IPS-20b (cell line): ENCODE data around the gene TRIM47.
A peak's percentile ranks its signal among the peaks of the same experiment; 100 is the strongest.

Experiments used
- H3K27ac ChIP-seq: one replicate; pipeline ENCODE4 v1.5.1; 2013; ENCODE audit warnings: low read length
- H3K27me3 ChIP-seq: 2 replicates; pipeline ENCODE4 v1.6.1; 2013; ENCODE audit warnings: mild to moderate bottlenecking, low read length, inconsistent platforms; ENCODE audit not compliant: insufficient read depth
- H3K36me3 ChIP-seq: 2 replicates; pipeline ENCODE4 v1.6.1; 2013; ENCODE audit warnings: low read depth, mild to moderate bottlenecking, inconsistent platforms, low read length, moderate library complexity; ENCODE audit not compliant: insufficient read depth
- H3K4me1 ChIP-seq: 2 replicates; pipeline ENCODE4 v1.6.1; 2013; ENCODE audit warnings: mild to moderate bottlenecking, control low read depth, inconsistent platforms, low read length, moderate library complexity; ENCODE audit not compliant: insufficient read depth
- H3K4me3 ChIP-seq: 2 replicates; pipeline ENCODE4 v1.5.1; 2013; ENCODE audit warnings: mild to moderate bottlenecking, low read length, inconsistent platforms
- H3K9ac ChIP-seq: 2 replicates; pipeline ENCODE4 v1.6.1; 2013; ENCODE audit warnings: low read depth, mild to moderate bottlenecking, inconsistent platforms, low read length, moderate library complexity
- H3K9me3 ChIP-seq: 2 replicates; pipeline ENCODE4 v1.6.1; 2013; ENCODE audit warnings: mild to moderate bottlenecking, low read depth, low read length, inconsistent platforms; ENCODE audit not compliant: insufficient read depth

The TRIM47 gene, protein sequence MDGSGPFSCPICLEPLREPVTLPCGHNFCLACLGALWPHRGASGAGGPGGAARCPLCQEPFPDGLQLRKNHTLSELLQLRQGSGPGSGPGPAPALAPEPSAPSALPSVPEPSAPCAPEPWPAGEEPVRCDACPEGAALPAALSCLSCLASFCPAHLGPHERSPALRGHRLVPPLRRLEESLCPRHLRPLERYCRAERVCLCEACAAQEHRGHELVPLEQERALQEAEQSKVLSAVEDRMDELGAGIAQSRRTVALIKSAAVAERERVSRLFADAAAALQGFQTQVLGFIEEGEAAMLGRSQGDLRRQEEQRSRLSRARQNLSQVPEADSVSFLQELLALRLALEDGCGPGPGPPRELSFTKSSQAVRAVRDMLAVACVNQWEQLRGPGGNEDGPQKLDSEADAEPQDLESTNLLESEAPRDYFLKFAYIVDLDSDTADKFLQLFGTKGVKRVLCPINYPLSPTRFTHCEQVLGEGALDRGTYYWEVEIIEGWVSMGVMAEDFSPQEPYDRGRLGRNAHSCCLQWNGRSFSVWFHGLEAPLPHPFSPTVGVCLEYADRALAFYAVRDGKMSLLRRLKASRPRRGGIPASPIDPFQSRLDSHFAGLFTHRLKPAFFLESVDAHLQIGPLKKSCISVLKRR

GRCh38 chr17:75878174-75878998 lies at the start of gene TRIM47:
Gene TRIM47 (minus strand): TSS chr17:75878581. CDS start chr17:75878548, 33 bp downstream.
- H3K9me3 ChIP-seq, result no peaks in the 10 kb centered on the region
- no peak within 1 kb of the TSS for H3K9ac ChIP-seq
- peaks cover 55% of the 10 kb centered on the region for H3K27me3 ChIP-seq
- peak within 1 kb of the TSS; percentile 67 for H3K4me3 ChIP-seq
- no peak within 1 kb of the TSS for H3K27ac ChIP-seq
- no peaks in the 10 kb centered on the region for H3K36me3 ChIP-seq
- H3K4me1 ChIP-seq, result no peaks in the 10 kb centered on the region

DNA sequence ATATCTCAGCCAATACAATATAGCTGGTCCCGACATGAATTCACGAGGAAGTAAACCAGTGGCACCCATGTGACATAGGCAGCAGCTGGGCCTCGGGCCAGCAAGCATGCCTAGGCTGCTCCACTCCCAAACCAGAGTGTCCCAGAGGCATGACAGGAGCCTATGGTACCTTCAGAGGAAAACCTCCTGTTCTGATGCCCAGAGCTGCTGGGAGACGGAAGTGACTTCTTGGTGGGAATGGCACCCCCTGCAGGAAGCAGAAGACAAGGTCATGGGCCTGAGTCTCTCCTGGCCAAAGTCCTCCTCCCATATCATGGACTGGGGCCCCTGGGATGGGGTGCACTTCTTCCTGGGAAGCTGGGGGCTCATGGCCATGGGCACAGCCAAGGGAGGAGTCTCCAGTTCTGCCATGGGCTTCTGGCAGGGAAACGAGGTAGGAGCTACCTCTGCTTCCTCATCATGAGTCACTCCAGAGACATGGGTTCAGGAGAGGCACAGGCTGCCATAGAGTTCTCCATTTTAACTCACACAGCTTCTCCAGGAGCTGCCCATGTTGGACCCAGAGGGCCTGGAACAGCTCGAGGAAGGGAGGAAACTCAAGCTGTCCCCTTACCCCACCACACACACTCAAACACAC lies 49.0 kb upstream of the TRIM47 start:
- H3K36me3 ChIP-seq, result peaks cover 10% of the 10 kb centered on the region
- no peaks in the 10 kb centered on the region for H3K27me3 ChIP-seq
- H3K4me1 ChIP-seq, result no peaks in the 10 kb centered on the region
- H3K9ac ChIP-seq, result no peak overlapping the region
- H3K9me3 ChIP-seq, result no peaks in the 10 kb centered on the region
- H3K27ac ChIP-seq, result no peak overlapping the region
- no peak overlapping the region for H3K4me3 ChIP-seq

- Histone ChIP-seq H3K4me3 (no peak overlapping the region), H3K27me3 (no peaks in the 10 kb centered on the region), H3K36me3 (peaks cover 10% of the 10 kb centered on the region), H3K27ac (no peak overlapping the region), H3K4me1 (no peaks in the 10 kb centered on the region), H3K9me3 (no peaks in the 10 kb centered on the region), H3K9ac (no peak overlapping the region)
These were observed 48.1 kb upstream of the TRIM47 start for GRCh38 chr17:75926456-75926855.

DNA sequence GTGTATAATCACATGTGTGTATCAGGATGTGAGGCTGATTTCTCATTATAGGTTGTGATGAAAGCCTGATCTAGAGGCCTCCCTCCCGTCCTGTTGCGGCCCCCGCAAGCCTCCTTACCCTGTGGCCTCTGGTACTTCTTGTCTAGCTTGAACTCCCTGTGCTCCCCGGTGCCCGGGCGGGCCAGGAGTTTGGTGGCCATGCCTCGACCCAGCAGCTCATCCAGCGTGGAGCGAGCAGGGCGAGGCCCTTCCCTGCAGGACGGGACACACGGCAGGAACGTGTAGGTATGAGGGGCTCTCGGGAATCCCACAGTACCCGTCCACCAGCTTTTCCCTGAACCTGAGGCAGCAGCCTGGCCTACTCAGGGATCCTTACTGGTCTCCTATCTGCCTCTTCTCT lies 47.5 kb upstream of the TRIM47 start:
- no peaks in the 10 kb centered on the region for H3K9me3 ChIP-seq
- no peak overlapping the region for H3K27ac ChIP-seq
- no peak overlapping the region for H3K4me3 ChIP-seq

DNA sequence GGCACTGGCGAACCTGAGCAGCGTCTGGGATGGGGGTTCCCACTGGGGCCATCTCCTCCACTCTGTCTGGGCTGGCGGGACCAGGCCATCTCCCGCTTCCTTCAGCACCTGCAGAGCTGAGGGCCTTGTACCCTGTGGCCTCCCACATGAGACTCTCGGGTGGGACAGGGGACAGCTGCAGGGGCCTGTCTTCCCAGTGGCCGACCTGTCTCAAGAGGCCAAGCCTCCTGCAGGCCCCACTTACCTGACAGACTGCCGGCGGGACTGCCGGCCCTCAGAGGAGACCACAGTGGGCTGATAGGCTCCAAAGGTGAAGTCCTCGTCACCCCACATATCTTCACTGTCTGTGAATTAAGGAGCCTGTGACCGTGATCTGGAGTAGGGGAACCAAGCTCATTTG lies 46.7 kb upstream of the TRIM47 start:
- H3K27ac ChIP-seq, result no peak overlapping the region

More for the DNA sequence above, 47.5 kb upstream of the TRIM47 start:
- Histone ChIP-seq H3K4me1 (no peaks in the 10 kb centered on the region), H3K27me3 (no peaks in the 10 kb centered on the region), H3K36me3 (peaks cover 10% of the 10 kb centered on the region), H3K9ac (no peak overlapping the region)

GRCh38 chr17:75922963-75923874 lies 44.8 kb upstream of the TRIM47 start:
- Histone ChIP-seq H3K4me3 (no peak overlapping the region), H3K27me3 (no peaks in the 10 kb centered on the region), H3K9ac (no peak overlapping the region), H3K4me1 (no peaks in the 10 kb centered on the region), H3K27ac (no peak overlapping the region), H3K9me3 (no peaks in the 10 kb centered on the region), H3K36me3 (peaks cover 10% of the 10 kb centered on the region)

More for the DNA sequence above, 46.7 kb upstream of the TRIM47 start:
- Histone ChIP-seq H3K9me3 (no peaks in the 10 kb centered on the region), H3K27me3 (no peaks in the 10 kb centered on the region), H3K9ac (no peak overlapping the region), H3K4me1 (no peaks in the 10 kb centered on the region), H3K36me3 (peaks cover 10% of the 10 kb centered on the region), H3K4me3 (no peak overlapping the region)

- Histone ChIP-seq H3K4me1 (no peaks in the 10 kb centered on the region), H3K9ac (no peak overlapping the region), H3K36me3 (peaks cover 10% of the 10 kb centered on the region), H3K27ac (no peak overlapping the region), H3K4me3 (no peak overlapping the region), H3K27me3 (no peaks in the 10 kb centered on the region), H3K9me3 (no peaks in the 10 kb centered on the region)
These were observed 44.0 kb upstream of the TRIM47 start for GRCh38 chr17:75922173-75922961.

GRCh38 chr17:75921596-75921995 lies 43.2 kb upstream of the TRIM47 start:
- Histone ChIP-seq H3K9me3 (no peaks in the 10 kb centered on the region), H3K27ac (no peak overlapping the region), H3K36me3 (peaks cover 10% of the 10 kb centered on the region), H3K9ac (no peak overlapping the region), H3K27me3 (no peaks in the 10 kb centered on the region), H3K4me3 (no peak overlapping the region), H3K4me1 (no peaks in the 10 kb centered on the region)

DNA sequence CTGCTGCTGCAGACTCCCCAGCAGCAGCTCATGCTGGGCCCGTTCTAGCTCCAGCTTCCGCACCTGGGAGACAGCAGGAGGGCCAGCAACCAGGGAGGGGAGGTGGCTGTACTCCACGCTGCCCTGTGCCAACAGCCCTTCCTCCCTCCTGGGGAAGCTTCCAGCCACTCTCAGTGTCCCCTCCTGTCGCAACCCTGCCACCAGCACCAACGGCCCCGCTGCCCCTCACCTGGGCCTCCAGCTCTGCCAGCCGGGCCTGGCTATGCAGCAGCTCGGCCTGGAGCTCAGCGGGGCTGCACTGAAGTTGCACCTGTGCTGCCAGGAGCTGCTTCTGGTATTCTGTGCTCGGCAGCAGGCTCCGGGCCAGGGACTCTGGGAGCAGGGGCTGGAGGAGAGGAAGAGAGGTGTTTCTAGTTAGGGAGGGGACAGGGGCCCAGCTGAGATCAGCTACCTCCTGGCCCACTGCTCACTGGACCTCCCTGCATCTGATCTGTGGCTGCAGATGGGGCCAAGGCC lies 41.7 kb upstream of the TRIM47 start:
- Histone ChIP-seq H3K36me3 (no peaks in the 10 kb centered on the region; the same call in 1 of the 2 replicates), H3K9ac (no peak overlapping the region), H3K9me3 (no peaks in the 10 kb centered on the region), H3K27me3 (no peaks in the 10 kb centered on the region), H3K4me1 (no peaks in the 10 kb centered on the region), H3K4me3 (no peak overlapping the region), H3K27ac (no peak overlapping the region)

DNA sequence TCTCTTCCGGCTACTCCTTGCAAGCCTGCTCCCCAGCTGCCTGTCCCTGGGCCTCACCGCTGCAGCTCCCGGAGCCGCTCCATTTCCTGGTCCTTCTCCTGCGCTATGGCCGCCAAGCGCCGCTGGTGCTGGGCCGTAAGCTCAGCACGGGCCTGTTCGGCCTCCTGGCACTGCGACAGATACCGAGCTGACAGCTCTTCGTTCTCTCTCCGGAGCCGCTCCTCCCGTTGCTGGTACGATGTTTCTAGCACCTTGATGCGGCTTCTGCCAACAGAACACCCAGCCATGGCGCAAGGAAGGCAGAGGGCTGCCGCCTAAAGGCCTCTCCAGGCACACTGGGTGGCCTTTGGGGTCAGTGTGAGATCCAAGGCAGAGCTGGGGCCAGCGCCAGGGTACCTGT lies 41.2 kb upstream of the TRIM47 start:
- H3K27ac ChIP-seq, result no peak overlapping the region
- no peak overlapping the region for H3K4me3 ChIP-seq
- no peaks in the 10 kb centered on the region for H3K27me3 ChIP-seq
- H3K9ac ChIP-seq, result no peak overlapping the region
- H3K9me3 ChIP-seq, result no peaks in the 10 kb centered on the region
- no peaks in the 10 kb centered on the region; the same call in 1 of the 2 replicates for H3K36me3 ChIP-seq
- no peaks in the 10 kb centered on the region for H3K4me1 ChIP-seq
